GM10266 (cell line): Measurements from ENCODE around the gene AUTS2.

ENCODE experiments used
- DNase-seq: peaks from one replicate; pipeline ENCODE4 v3.0.0; 2012; ENCODE audit errors: extremely low spot score
- CTCF ChIP-seq: IDR thresholded peaks from 2 replicates; pipeline ENCODE4 v1.5.1; 2012; ENCODE audit warnings: mild to moderate bottlenecking, low read depth; ENCODE audit not compliant: control insufficient read depth, insufficient read depth; ENCODE audit errors: missing control alignments

The AUTS2 gene

DNA sequence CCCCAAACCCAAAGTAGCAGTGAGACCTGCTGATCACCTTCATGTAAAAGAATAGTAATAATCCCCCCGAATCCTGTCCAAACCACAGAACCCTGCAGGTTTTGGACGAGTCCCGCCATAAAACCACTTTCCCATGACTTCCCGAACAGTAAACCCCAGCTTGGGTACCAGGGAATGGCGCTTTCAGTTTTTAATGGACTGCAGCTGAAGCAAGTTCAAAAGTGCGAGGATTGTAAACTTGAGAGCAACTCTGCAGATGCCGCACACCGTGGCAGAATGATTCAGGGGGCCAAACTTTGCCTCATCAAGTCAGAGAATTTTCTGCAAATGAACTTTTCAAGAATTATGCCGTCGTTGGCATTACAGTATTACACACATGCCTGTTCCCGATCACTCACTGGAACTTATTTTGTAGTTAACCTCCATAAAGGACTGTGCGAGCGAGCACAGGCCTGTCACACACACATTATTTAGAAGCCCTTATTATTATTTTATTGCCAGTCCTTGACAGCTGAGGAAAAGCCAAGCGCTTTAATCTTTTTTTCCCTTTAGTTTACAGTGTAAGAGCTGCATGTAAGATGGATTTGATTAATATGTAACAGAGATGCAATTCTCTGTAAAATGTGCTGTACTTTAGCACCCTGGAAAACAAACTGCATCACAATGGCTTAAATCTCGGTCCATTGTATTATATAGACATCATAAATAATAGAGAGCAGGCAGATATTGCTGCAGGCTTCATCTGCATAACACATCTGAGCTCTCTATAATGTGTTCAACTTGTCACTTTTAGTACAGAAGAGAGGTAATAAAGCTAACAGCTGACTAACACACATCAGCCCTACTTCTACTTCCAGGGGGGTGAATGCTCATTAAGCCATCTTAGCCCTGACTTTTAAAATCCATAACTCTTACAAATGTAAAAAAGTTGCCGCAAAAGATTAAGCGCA is 1040.2 kb downstream of the AUTS2 start:
- no peak for DNase-seq
- TF ChIP-seq CTCF: no peak

- TF ChIP-seq CTCF: no peak
- no peak for DNase-seq
Measured at GRCh38 chr7:70640266-70640833, 1042.1 kb downstream of the AUTS2 start.

DNA sequence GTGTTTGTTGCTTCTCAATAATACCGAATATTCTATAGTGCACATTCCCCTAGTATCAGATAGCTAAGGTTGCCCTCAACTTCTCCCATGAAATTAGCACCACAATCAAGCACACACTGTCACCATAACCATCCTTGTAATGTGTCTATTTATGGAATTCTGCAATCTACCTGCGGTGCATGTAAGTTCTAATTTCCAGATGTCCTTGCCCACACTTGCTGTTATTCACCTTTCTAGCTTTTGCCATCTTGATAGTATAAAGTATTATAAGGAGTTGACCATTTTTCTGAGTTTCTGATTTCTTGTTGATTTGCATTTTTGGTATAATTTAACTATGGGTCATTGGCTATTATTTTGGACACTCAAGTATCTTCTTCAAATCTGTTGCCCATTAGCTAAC is 1043.6 kb downstream of the AUTS2 start:
- no peak for DNase-seq
- no peak for TF ChIP-seq CTCF

GRCh38 chr7:70645279-70645678 is 1047.0 kb downstream of the AUTS2 start:
- no peak for DNase-seq
- no peak for TF ChIP-seq CTCF

DNA sequence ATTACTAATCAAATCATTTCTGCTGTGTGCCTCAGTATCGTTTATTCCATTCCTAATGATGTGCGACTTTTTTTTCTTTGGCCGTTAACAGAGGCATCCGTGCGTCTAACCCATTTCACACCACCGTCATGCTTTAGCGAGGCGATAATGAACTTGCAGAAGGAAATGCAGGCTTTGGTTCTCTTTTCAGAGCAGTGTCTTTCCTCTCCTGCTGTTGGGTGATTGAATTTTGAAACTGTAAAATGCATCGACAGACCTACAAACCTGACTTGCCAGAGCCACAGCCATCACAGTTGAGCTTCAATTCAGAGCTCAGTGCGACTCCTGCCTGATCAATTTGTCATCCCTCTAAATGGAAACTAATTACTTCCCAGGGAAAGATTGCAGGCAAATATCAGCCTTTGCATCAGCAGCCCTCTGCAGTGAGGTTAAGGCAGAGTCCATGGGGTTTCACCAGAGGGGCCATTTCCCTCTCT is 1047.6 kb downstream of the AUTS2 start:
- TF ChIP-seq CTCF: no peak
- DNase-seq: no peak

GRCh38 chr7:70646536-70647248 is 1048.4 kb downstream of the AUTS2 start:
- TF ChIP-seq CTCF: no peak
- DNase-seq: no peak
